Subcutaneous adipose tissue (tissue), 4 donors: ENCODE data around the gene PTBP3. TPM values are rescaled to one million over a fixed set of nuclear protein-coding genes. Genes with fewer than 3 reads are reported as not detected.

ENCODE experiments used
- CTCF ChIP-seq: fragments of 450-650 bp; IDR thresholded peaks from one replicate; pipeline ENCODE4 v1.5.1; 2016; ENCODE audit warnings: low read depth, mild to moderate bottlenecking, control low read depth, antibody characterized with exemption, moderate library complexity
- total RNA-seq, 4 donors: library from RNA; depleted of rRNA; stranded (reverse); fragments of >200 nt; gene quantifications; one replicate each; pipeline ENCODE4 v1.1.0, GENCODE V29; 2016

The PTBP3 gene
- total RNA-seq, 4 donors from 2014 or later = 27.3 to 51.8 (median 37.9) TPM

- TF ChIP-seq CTCF = no peak
Measured at GRCh38 chr9:112279501-112279900, 53.9 kb downstream of the PTBP3 start.

DNA sequence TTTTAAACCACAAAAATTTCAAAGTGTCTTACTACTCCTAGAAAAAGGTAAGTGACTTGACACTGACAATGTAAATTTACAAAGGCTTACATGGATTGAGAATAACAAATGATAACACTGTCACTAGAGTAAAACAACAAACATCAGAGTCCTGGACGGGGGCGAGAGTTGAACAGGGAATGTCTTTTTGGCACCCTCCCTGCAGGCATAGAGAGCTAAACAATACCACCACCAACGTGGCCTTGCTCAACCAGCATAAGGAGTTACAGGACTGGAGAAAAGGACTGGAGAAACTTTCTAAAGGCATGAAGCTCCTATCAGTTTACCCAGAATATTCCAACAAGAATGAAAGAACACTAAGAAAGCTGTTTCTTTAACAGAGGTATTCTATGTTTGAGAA lies 55.3 kb downstream of the PTBP3 start:
- TF ChIP-seq CTCF = no peak

GRCh38 chr9:112274600-112274999 lies 58.8 kb downstream of the PTBP3 start:
- TF ChIP-seq CTCF = no peak

- no peak for TF ChIP-seq CTCF
Measured at GRCh38 chr9:112273876-112274275, 59.5 kb downstream of the PTBP3 start.

DNA sequence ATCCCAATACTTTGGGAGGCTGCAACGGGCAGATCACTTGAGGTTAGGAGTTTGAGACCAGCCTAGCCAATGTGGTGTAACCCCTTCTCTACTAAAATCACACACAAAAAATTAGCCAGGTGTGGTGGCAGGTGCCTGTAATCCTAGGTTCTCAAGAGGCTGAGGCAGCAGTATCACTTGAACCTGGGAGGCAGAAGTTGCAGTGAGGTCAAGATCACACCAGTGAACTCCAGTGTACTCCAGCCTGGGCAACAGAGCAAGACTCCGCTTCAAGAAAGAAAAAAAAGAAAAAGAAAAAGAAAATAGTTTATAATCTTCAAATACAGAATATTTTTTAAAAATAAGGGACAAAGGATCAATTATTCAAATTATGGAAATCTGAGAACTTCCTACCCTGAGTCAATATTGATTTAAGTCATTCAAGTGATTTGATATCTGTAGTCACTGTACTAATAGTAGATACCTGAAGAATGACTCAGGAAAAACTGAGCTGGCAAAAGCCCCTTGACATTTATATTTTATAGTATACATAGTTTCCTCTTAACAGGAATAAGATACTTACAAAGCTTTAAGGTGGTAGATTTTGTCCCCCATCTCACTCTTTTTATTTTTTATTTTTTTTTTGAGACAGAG lies 61.8 kb downstream of the PTBP3 start:
- no peak for TF ChIP-seq CTCF

DNA sequence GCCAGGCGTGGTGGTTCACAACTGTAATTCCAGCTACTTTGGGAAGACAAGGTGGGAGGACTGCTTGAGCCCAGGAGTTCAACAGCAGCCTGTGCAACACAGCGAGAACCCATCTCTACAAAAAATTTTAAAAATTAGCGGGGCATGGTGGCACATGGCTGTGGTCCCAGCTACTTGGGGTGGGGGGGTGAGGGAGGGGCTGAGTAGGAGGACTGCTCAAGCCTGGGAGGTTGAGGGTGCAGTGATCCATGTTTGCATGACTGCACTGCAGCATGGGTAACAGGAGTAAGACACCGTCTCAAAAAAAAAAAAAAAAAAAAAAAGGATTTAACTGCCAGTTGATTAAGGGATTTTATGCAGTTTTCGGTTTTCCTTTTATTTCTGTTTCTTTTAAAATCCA lies 65.0 kb downstream of the PTBP3 start:
- no peak for TF ChIP-seq CTCF

DNA sequence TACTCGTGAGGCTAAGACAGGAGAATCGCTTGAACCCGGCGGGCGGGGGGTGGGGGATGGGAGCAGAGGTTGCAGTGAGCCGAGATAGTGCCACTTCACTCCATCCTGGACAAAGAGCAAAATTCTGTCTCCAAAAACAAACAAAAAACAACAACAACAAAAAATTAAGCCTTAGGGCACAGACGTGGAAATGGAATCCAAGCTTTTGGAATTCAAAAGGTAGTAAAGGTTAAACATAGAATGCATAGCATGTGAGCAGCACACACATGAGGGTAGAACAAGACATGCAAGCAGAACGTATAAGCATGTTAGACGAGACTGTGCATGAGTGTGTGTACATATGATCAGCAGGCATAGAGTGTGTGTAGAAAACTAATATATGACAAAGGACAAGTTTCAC lies 68.0 kb downstream of the PTBP3 start:
- no peak for TF ChIP-seq CTCF
